ENCODE results near the gene DMD. TPM values are rescaled to one million over a fixed set of nuclear protein-coding genes. Genes with fewer than 3 reads are reported as not detected.

The DMD gene
- total RNA-seq, 5 donors from 2014 or later (not counting 1 experiment from before 2014, with no cell fraction given) = 0.73 to 1.6 (median 0.88) TPM; not detected in 1

GRCh38 chrX:31265383-31265782, 1946.0 kb downstream of the DMD start:
- H3K4me3 Mint-ChIP-seq = peak overlapping the region in 1 of 3 donors; percentile 58

GRCh38 chrX:31260351-31260750, 1951.0 kb downstream of the DMD start:
- H3K9me3 Mint-ChIP-seq = no peaks in the 10 kb centered on the region
- CTCF ChIA-PET = no interaction called here

More at GRCh38 chrX:31265383-31265782, 1946.0 kb downstream of the DMD start:
- Mint-ChIP-seq H3K4me1 (peaks cover 0 to 3% (median 2%) of the 10 kb centered on the region in 3 donors), H3K27ac (no peak overlapping the region), H3K36me3 (no peaks in the 10 kb centered on the region), H3K27me3 (peaks cover 12 to 44% of the 10 kb centered on the region in 2 donors), H3K9me3 (no peaks in the 10 kb centered on the region)
- Histone ChIP-seq H3K4me1 (ENCODE audit: control insufficient read depth in 1 of 2, extremely low read depth in 1 of 2, insufficient read depth in 2 of 2, low read length in 2 of 2) (peaks cover 0 to 2% of the 10 kb centered on the region in 2 experiments), H3K4me3 (ENCODE audit: control insufficient read depth in 1 of 2, extremely low read depth in 1 of 2, low read length in 1 of 2) (no peak overlapping the region), H3K27ac (ENCODE audit: low read length) (no peak overlapping the region), H3K9me3 (no peaks in the 10 kb centered on the region), H3K27me3 (replicated peaks in 1 of 2; ENCODE audit: control insufficient read depth in 2 of 2, extremely low read depth in 1 of 2, insufficient read depth in 2 of 2, low read length in 1 of 2) (peaks cover 4 to 5% of the 10 kb centered on the region in 2 experiments), H3K36me3 (ENCODE audit: control insufficient read depth in 2 of 2, extremely low read depth in 1 of 2, insufficient read depth in 1 of 2, low read length in 1 of 2) (no peaks in the 10 kb centered on the region)
- CTCF ChIA-PET = no interaction called here
- POLR2A ChIA-PET = interaction anchor here in 1 of 2 donors (0.6 kb wide), 1 partner anchor 44 kb away, joined by 6 read pairs; no protein-coding TSS in a partner anchor
- ATAC-seq (replicated peaks in 1 of 4) (no peak), DNase-seq (no peak)
- WGBS (ENCODE audit: insufficient coverage) = 90% methylated on average over 2 of the region's 7 CpGs

GRCh38 chrX:31258166-31258565, 1953.2 kb downstream of the DMD start:
- Mint-ChIP-seq H3K36me3 (no peaks in the 10 kb centered on the region), H3K27ac (no peak overlapping the region), H3K4me1 (no peaks in the 10 kb centered on the region), H3K9me3 (no peaks in the 10 kb centered on the region), H3K27me3 (peaks cover 3 to 13% of the 10 kb centered on the region in 2 donors), H3K4me3 (no peak overlapping the region)
- ATAC-seq (replicated peaks in 1 of 4) = no peak
- no peaks in the 10 kb centered on the region for H3K9me3 ChIP-seq
- no peaks in the 10 kb centered on the region for H3K4me1 ChIP-seq (ENCODE audit: control insufficient read depth in 1 of 2, extremely low read depth in 1 of 2, insufficient read depth in 2 of 2, low read length in 2 of 2)
- no peak for DNase-seq
- no peak overlapping the region for H3K27ac ChIP-seq (ENCODE audit: low read length)
- H3K27me3 ChIP-seq (replicated peaks in 1 of 2; ENCODE audit: control insufficient read depth in 2 of 2, extremely low read depth in 1 of 2, insufficient read depth in 2 of 2, low read length in 1 of 2) = no peaks in the 10 kb centered on the region
- ChIA-PET POLR2A (no interaction called here), CTCF (no interaction called here)
- no CpG with 5 or more reads among the region's 4 CpGs for WGBS (ENCODE audit: insufficient coverage)
- H3K36me3 ChIP-seq (ENCODE audit: control insufficient read depth in 2 of 2, extremely low read depth in 1 of 2, insufficient read depth in 1 of 2, low read length in 1 of 2) = no peaks in the 10 kb centered on the region
- no peak overlapping the region for H3K4me3 ChIP-seq (ENCODE audit: control insufficient read depth in 1 of 2, extremely low read depth in 1 of 2, low read length in 1 of 2)

More at GRCh38 chrX:31260351-31260750, 1951.0 kb downstream of the DMD start:
- H3K27ac Mint-ChIP-seq = no peak overlapping the region
- H3K4me3 ChIP-seq (ENCODE audit: control insufficient read depth in 1 of 2, extremely low read depth in 1 of 2, low read length in 1 of 2) = no peak overlapping the region
- POLR2A ChIA-PET = no interaction called here
- no peaks in the 10 kb centered on the region for H3K36me3 Mint-ChIP-seq
- no peaks in the 10 kb centered on the region for H3K36me3 ChIP-seq (ENCODE audit: control insufficient read depth in 2 of 2, extremely low read depth in 1 of 2, insufficient read depth in 1 of 2, low read length in 1 of 2)
- H3K4me1 Mint-ChIP-seq = no peaks in the 10 kb centered on the region
- DNase-seq (no peak), ATAC-seq (replicated peaks in 1 of 4) (no peak)
- no peaks in the 10 kb centered on the region for H3K27me3 ChIP-seq (replicated peaks in 1 of 2; ENCODE audit: control insufficient read depth in 2 of 2, extremely low read depth in 1 of 2, insufficient read depth in 2 of 2, low read length in 1 of 2)
- no peaks in the 10 kb centered on the region for H3K4me1 ChIP-seq (ENCODE audit: control insufficient read depth in 1 of 2, extremely low read depth in 1 of 2, insufficient read depth in 2 of 2, low read length in 2 of 2)
- H3K27ac ChIP-seq (ENCODE audit: low read length) = no peak overlapping the region
- H3K4me3 Mint-ChIP-seq = no peak overlapping the region
- WGBS (ENCODE audit: insufficient coverage) = no CpG with 5 or more reads among the region's 5 CpGs
- H3K27me3 Mint-ChIP-seq = peaks cover 5 to 32% of the 10 kb centered on the region in 2 donors
- H3K9me3 ChIP-seq = no peaks in the 10 kb centered on the region

GRCh38 chrX:31255310-31256033, 1955.9 kb downstream of the DMD start:
- DNase-seq (no peak), ATAC-seq (replicated peaks in 1 of 4) (no peak)
- ChIA-PET POLR2A (no interaction called here), CTCF (interaction anchor here in 1 of 2 donors (0.7 kb wide), 1 partner anchor 217 kb away, joined by 3 read pairs; no protein-coding TSS in a partner anchor)
- H3K4me1 Mint-ChIP-seq = no peaks in the 10 kb centered on the region
- WGBS (ENCODE audit: insufficient coverage) = no CpG with 5 or more reads among the region's 9 CpGs
- H3K27me3 Mint-ChIP-seq = no peaks in the 10 kb centered on the region
- no peak overlapping the region for H3K4me3 ChIP-seq (ENCODE audit: control insufficient read depth in 1 of 2, extremely low read depth in 1 of 2, low read length in 1 of 2)
- no peak overlapping the region for H3K27ac Mint-ChIP-seq
- no peaks in the 10 kb centered on the region for H3K4me1 ChIP-seq (ENCODE audit: control insufficient read depth in 1 of 2, extremely low read depth in 1 of 2, insufficient read depth in 2 of 2, low read length in 2 of 2)
- no peaks in the 10 kb centered on the region for H3K9me3 ChIP-seq
- no peaks in the 10 kb centered on the region for H3K36me3 ChIP-seq (ENCODE audit: control insufficient read depth in 2 of 2, extremely low read depth in 1 of 2, insufficient read depth in 1 of 2, low read length in 1 of 2)
- H3K36me3 Mint-ChIP-seq = no peaks in the 10 kb centered on the region
- no peaks in the 10 kb centered on the region for H3K9me3 Mint-ChIP-seq
- H3K4me3 Mint-ChIP-seq = no peak overlapping the region
- H3K27me3 ChIP-seq (replicated peaks in 1 of 2; ENCODE audit: control insufficient read depth in 2 of 2, extremely low read depth in 1 of 2, insufficient read depth in 2 of 2, low read length in 1 of 2) = no peaks in the 10 kb centered on the region
- H3K27ac ChIP-seq (ENCODE audit: low read length) = no peak overlapping the region

GRCh38 chrX:31252133-31252532, 1959.2 kb downstream of the DMD start:
- DNase-seq = no peak
- no peaks in the 10 kb centered on the region for H3K27me3 ChIP-seq (replicated peaks in 1 of 2; ENCODE audit: control insufficient read depth in 2 of 2, extremely low read depth in 1 of 2, insufficient read depth in 2 of 2, low read length in 1 of 2)
- H3K27me3 Mint-ChIP-seq = no peaks in the 10 kb centered on the region
- no peak overlapping the region for H3K27ac Mint-ChIP-seq
- H3K9me3 Mint-ChIP-seq = no peaks in the 10 kb centered on the region
- H3K4me1 Mint-ChIP-seq = no peaks in the 10 kb centered on the region
- H3K9me3 ChIP-seq = no peaks in the 10 kb centered on the region
- no peak overlapping the region for H3K27ac ChIP-seq (ENCODE audit: low read length)
- H3K36me3 ChIP-seq (ENCODE audit: control insufficient read depth in 2 of 2, extremely low read depth in 1 of 2, insufficient read depth in 1 of 2, low read length in 1 of 2) = no peaks in the 10 kb centered on the region
- no peak overlapping the region for H3K4me3 Mint-ChIP-seq
- no peaks in the 10 kb centered on the region for H3K4me1 ChIP-seq (ENCODE audit: control insufficient read depth in 1 of 2, extremely low read depth in 1 of 2, insufficient read depth in 2 of 2, low read length in 2 of 2)
- CTCF ChIA-PET = no interaction called here
- no peak overlapping the region for H3K4me3 ChIP-seq (ENCODE audit: control insufficient read depth in 1 of 2, extremely low read depth in 1 of 2, low read length in 1 of 2)
- POLR2A ChIA-PET = no interaction called here
- H3K36me3 Mint-ChIP-seq = no peaks in the 10 kb centered on the region
- WGBS (ENCODE audit: insufficient coverage) = no CpG with 5 or more reads among the region's 3 CpGs
- ATAC-seq (replicated peaks in 1 of 4) = no peak

GRCh38 chrX:31251336-31251735, 1960.0 kb downstream of the DMD start:
- CTCF ChIA-PET = no interaction called here
- H3K27me3 ChIP-seq (replicated peaks in 1 of 2; ENCODE audit: control insufficient read depth in 2 of 2, extremely low read depth in 1 of 2, insufficient read depth in 2 of 2, low read length in 1 of 2) = no peaks in the 10 kb centered on the region
- Mint-ChIP-seq H3K4me3 (no peak overlapping the region), H3K36me3 (no peaks in the 10 kb centered on the region), H3K9me3 (no peaks in the 10 kb centered on the region), H3K27ac (no peak overlapping the region), H3K4me1 (no peaks in the 10 kb centered on the region), H3K27me3 (no peaks in the 10 kb centered on the region)
- no peaks in the 10 kb centered on the region for H3K4me1 ChIP-seq (ENCODE audit: control insufficient read depth in 1 of 2, extremely low read depth in 1 of 2, insufficient read depth in 2 of 2, low read length in 2 of 2)
- DNase-seq = no peak
- POLR2A ChIA-PET = no interaction called here
- no peak overlapping the region for H3K4me3 ChIP-seq (ENCODE audit: control insufficient read depth in 1 of 2, extremely low read depth in 1 of 2, low read length in 1 of 2)
- no peaks in the 10 kb centered on the region for H3K36me3 ChIP-seq (ENCODE audit: control insufficient read depth in 2 of 2, extremely low read depth in 1 of 2, insufficient read depth in 1 of 2, low read length in 1 of 2)
- no peak for ATAC-seq (replicated peaks in 1 of 4)
- no peaks in the 10 kb centered on the region for H3K9me3 ChIP-seq
- no peak overlapping the region for H3K27ac ChIP-seq (ENCODE audit: low read length)
- no CpG with 5 or more reads among the region's 4 CpGs for WGBS (ENCODE audit: insufficient coverage)
